GM12874 (cell line): ENCODE results near the gene KAT2A.

Experiments
- CTCF ChIP-seq: IDR thresholded peaks from 2 replicates; pipeline ENCODE4 v1.5.1; 2011; ENCODE audit warnings: low read depth, mild to moderate bottlenecking, control low read depth, low read length, moderate library complexity; ENCODE audit not compliant: insufficient read depth

Gene KAT2A

GRCh38 chr17:42138749-42139492 is 17.8 kb upstream of the KAT2A start:
- TF ChIP-seq CTCF = no peak

GRCh38 chr17:42136654-42137051 is 15.5 kb upstream of the KAT2A start:
- no peak for TF ChIP-seq CTCF

- TF ChIP-seq CTCF = no peak
Observed at GRCh38 chr17:42135664-42136653, 14.8 kb upstream of the KAT2A start.

GRCh38 chr17:42135151-42135550 is 14.0 kb upstream of the KAT2A start:
- no peak for TF ChIP-seq CTCF

GRCh38 chr17:42133461-42134041 is 12.4 kb upstream of the KAT2A start:
- no peak for TF ChIP-seq CTCF

GRCh38 chr17:42132941-42133340 is 11.8 kb upstream of the KAT2A start:
- no peak for TF ChIP-seq CTCF

- TF ChIP-seq CTCF = no peak
Observed at GRCh38 chr17:42131981-42132432, 10.8 kb upstream of the KAT2A start.
